Suppressor macrophage treated with lipopolysaccharide for 1 hour (primary cell): ENCODE data around the gene MANSC4.
"Not testable (repeated sequence)": the region's sequence is repeated elsewhere in the genome, so short reads cannot be mapped to it uniquely, and the experiment has no call there.

ENCODE experiments used
- DNase-seq, 3 donors: peaks; one replicate each; pipeline ENCODE4 v3.0.0-alpha.2; 2020 to 2022

Gene MANSC4

DNA sequence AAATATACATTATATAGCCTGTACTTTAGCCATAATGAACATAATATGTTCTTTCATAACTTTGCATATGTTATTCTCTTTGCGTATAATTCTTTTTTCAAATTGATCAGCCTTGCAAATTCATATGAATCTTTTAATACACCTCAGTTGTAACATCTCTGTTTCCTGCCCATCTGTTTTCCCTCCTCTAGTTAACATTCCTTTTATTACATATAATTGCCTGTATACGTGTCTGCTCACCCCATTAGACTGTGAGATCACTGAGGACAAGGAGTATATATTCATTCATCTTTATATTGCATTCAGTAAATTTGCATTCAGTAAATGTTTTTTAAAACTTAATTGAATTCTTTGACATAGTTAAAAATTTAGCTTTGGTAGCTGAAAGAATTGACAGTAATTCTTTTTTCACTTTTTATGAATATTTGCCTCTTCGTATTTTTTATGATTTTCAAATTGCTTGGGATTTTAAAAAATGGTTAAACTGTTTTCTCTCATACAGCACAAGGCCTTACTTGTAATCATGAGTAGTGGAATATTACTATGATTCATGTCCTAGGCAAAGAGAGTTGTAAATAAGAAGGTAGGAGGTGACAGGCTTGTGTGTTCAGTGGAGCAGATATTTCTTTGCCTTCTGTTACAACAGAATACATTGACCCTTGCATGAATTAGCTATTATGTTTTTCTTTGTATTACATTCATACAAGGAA lies 32.8 kb downstream of the MANSC4 start:
- DNase-seq = no peak

DNA sequence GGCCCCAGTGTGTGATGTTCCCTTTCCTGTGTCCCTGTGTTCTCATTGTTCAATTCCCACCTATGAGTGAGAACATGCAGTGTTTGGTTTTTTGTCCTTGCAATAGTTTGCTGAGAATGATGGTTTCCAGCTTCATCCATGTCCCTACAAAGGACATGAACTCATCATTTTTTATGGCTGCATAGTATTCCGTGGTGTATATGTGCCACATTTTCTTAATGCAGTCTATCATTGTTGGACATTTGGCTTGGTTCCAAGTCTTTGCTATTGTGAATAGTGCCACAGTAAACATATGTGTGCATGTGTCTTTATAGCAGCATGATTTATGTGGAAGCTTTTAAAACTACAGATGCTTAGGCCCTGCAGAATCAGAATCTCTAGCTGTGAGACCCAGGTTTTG lies 34.3 kb downstream of the MANSC4 start:
- not testable (repeated sequence) for DNase-seq

DNA sequence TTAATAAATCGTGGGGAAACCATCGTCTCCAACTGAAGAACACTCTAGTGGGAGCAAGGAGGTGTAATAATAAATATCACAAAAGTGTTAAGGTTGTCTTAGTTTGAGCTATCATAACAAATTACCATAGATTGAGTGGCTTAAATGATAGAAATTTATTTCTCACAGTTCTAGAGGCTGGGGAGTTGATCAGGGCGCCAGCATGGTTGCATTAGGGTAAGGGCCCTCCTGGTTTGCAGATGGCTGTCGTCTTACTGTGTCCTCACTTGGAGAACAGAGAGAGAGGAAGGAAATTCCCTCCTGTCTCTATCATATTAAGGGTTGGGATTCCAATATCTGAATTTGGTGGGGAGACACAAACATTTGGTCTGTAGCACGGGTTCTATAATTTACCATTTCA lies 36.4 kb downstream of the MANSC4 start:
- DNase-seq = no peak

DNA sequence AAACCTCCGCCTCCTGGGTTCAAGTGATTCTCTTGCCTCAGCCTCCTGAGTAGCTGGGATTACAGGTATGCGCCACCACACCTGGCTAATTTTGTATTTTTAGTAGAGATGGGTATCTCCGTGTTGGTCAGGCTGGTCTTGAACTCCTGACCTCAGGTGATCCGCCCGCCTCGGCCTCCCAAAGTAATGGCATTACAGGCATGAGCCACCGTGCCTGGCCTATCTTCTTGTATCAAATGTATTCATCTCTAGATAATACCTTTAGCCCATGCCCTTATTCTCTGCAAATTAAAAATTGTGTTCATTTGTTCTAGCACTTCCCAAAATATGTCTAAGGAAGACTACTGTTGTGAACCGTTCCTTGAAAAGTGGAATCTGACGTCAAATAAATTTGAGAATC lies 45.7 kb downstream of the MANSC4 start:
- DNase-seq = not testable (repeated sequence)

DNA sequence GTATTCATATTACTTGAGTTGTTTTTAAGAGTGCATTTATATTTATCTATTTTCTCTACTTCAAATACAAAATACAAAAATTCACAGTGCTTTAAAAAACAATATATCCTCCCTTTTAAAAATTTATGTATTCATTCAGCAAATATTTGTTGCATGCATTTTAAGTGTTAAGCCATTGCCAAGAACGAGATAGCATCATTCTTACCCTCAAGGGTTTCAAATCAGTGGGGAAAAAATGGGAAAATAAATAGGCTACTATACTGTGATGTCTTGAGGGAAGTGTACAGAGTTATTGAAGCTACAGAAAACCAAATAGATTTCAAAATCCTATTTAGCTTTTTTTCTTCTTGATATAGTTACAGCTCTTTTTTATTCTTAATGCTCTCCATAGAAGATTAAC lies 46.2 kb downstream of the MANSC4 start:
- no peak for DNase-seq

DNA sequence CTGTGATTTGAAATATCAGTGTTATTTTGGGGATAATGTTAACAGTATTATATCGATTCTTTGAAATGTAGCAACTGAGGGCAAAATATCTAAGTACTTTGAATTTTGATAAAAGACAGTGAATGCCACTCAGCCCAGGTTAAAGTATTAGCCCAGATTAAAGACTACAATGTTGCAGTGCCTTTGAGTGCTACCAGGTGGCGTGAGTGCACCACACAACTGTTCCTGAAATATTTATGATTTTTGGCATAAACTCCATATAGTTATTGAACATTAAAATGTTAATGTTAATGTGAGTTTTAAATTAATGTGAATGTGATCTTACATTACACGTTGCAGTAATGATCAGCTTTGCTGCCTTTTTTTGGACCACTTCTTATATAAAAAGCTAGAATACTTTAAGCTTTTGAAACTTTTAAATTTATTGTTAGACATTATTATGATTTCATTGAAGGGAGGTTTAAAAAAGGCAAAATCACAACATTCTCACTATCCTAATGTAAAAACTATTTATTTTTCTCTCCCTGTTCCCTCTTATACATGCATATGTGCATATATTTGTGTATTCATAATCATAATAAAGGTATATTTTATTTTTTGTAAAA lies 46.9 kb downstream of the MANSC4 start:
- DNase-seq = peak; percentile 39 to 59 (median 46)

DNA sequence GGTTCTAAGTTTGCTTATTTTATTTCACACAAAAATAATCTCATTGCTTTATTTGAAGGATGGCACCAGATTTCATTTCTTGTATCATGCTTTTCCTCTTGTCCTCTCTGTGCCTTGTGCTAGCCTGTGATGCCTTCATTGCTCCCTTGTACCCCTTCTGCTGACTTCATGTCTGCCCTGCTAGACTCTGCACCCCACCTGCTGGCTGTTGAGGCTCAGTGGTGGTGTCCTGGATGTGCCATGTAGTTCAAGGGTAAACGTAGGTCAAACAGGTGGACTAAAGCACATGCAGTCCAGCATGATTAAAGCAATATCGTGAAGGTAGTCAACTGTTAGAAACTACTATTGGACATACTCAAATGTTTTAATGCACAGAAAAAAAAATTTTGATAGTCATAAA lies 47.8 kb downstream of the MANSC4 start:
- DNase-seq = no peak

- no peak for DNase-seq
These were observed 49.9 kb downstream of the MANSC4 start for GRCh38 chr12:27730097-27730588.

DNA sequence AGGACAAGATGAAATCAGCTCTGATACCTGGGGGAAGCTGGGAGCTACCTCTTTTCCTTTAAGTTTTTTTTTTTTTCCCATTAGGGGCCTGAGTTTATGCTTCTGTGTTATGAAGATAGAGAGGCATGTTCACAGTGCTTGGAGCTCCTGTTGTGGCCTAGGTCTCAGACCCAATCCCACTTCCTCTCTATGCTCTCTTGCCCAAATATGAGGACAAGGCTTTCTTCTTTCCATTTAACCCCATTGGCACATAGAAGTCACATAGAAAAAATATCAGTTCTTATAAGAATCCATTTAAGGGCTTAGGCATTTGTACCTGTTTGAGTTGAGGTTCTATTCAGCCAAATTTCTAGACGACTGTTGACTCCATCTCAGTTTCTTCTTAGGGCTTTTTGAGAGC lies 56.8 kb downstream of the MANSC4 start:
- no peak for DNase-seq
